Glomerular visceral epithelial cell (primary cell): ENCODE data around the gene CHST2.

Experiments used
- DNase-seq: peaks from one replicate; pipeline ENCODE4 v3.0.0-alpha.2; 2016; ENCODE audit errors: extremely low spot score

Gene CHST2

GRCh38 chr3:143134471-143134870, 14.9 kb downstream of the CHST2 start:
- peak; percentile 17 for DNase-seq

- DNase-seq, result peak; percentile 87
Measured at GRCh38 chr3:143135150-143135549, 15.6 kb downstream of the CHST2 start.

DNA sequence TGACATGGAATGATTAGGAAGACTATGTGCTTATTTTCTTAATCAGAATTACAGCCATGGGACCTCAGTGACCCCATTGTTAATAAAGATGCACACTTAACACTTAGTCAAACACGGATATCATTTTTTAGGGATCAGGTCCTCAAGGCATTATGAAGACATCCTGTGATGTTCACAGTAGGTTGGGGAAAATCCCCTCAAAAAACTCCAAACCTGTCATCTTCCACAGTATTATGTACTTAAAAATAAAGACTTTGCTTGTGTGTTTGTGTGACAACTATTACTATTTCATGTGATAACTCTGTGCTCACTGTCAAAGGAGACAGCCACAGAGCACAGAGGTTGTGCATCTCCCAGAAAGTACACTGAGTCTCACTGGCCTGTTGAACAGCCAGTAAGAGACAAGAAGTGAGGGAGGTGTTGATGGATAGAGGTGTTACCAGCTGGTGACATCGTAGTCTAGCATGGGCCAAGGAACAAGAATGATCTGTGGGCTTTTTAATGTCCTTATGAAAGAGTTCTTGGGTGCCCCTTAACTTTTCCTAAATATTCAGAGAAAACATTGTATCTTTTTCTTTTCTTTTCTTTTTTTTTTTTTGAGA, 18.0 kb downstream of the CHST2 start:
- DNase-seq, result no peak

DNA sequence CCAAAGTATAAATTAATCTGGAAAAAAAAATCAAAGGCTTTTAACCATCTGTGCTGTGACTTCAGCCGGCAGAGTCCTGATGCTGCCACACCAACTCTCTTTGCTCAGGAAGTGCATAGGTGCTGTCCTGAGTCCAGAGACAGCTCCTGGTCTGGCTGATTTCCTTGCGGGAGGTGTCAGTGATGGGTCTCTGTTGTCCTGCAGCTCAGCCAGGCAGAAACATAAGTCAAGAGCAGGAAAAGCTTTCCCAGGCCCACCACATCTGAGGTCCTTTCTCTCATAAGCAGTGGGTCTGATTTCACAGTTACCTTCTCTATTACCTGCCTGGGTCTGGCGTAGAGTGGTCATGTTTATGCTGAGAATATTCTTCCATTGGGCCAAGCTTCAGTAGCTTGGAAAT, 19.4 kb downstream of the CHST2 start:
- no peak for DNase-seq

DNA sequence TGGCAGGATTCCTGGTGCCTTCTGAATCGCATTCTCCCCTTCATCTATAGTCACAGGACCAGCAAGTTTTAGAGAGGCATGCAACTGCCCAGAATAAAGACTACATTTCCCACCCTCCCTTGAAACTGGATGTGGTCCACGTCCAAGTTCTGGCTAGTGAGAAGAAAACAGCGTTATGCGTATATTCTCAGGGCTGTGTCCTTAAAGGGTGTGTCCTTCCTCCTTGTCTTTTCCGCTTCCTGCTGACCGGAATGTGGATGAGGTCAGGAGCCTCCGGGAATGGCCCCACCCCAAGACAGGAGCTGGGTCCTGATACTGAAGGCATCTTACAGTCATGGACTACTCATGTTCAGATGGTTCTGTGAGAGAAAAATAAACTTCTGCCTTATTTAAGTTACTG, 20.2 kb downstream of the CHST2 start:
- peak; percentile 23 for DNase-seq

DNA sequence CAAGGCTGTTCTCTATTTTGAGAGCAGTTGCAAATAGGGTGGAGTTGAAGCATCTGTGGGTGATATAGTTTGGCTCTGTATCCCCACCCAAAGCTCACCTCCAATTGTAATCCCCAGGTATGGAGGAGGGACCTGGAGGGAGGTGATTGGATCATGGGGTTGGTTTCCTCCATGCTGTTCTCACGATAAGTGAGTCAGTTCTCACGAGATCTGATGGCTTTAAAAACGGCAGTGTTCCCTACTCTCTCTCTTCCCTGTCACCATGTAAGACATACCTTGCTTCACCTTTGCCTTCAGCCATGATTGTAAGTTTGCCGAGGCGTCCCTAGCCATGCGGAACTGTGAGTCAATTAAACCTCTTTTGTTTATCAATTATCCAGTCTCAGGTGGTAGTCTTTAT, 21.0 kb downstream of the CHST2 start:
- no peak for DNase-seq

- DNase-seq, result no peak
Measured at GRCh38 chr3:143142354-143142753, 22.8 kb downstream of the CHST2 start.

DNA sequence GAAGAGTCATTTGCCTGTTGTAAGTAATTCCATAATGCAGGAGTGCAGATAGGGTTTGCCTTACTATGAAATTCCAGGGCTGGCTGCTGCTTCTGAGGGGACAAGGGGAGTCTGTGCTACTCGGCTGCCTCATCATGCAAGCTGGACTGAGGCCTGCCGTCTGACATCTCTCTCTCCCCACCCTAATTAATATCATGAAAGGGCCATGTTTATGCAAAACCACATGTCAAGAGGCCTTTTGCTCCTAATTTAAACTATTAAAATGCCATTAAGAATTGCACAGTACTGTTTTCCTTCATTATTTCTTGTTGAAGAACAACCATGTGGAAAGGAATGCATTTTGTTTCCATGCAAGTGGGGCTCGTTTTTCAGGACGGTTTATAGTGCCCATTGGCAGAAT, 26.3 kb downstream of the CHST2 start:
- DNase-seq, result no peak

- DNase-seq, result peak; percentile 3
Measured at GRCh38 chr3:143146486-143147274, 27.1 kb downstream of the CHST2 start.

DNA sequence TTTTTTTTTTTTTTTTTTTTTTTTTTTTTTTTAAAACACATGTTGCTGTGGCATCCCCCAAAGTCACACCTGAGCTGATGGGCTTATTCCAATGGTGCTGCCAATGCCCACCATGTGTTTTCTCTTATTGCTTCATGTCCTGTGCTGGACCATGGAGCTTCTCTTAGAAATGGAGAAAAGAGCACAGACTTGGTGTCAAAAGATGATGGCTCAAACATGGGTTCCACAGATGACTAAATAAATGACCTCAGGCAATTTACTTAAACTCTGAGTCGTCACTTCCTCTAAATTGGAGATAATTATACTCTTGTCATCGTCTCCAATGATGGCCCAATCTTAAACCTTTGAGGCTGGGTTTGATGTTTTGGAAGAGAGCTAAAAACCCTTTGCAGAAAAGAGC, 28.1 kb downstream of the CHST2 start:
- DNase-seq, result no peak

DNA sequence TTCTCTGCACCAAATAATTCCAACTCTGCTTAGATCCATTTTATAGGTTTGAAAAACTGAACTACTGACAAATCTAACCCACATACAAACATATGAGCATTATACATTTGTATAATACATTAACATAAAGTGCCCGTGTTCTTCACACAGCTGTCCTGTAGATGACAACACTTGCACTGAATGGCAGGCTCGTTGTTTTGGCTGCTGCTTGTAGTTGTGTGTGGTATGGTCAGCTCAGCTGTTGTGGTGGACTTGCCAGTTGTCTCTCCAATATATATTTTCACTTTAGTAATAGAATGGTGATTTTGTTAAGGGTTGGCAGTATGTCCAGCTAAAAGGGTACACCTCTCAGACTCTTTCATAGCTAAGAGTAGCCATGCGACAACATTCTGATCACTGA, 30.5 kb downstream of the CHST2 start:
- no peak for DNase-seq

DNA sequence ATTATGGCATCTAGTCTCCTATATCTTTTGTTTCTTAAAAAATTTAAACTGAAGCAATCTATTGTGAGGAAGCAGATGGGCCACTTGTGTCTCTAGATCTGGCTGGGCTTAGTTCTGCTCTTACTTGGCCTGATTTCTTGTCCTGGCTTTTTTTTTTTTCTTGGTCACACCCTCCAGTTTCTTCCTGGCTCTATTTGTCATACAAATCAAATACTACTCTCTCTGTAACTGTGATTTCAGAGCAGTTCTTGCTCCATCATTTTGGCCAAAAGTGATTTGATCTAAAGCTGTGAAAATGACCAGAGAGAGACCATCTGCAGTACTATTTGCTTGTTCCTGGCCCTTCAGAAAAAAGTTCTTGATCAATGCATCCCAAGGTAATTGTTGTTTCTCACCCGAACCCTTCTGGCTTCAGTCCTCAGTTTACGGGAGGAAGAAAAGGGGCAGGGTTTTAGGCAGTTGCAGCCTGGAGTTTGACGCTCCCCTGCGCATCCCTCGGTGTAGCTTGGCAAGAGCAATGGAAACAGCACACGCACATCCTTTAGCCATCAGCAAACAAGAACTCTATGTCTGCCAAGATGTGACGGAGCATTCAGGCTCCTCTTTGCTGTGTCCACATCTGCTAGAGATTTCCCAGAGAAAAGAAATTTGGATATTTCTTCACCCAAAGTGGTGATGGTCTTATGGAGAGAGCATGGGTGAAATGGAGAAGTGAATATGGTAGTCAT, 31.6 kb downstream of the CHST2 start:
- DNase-seq, result no peak

- DNase-seq, result no peak
Measured at GRCh38 chr3:143152043-143152442, 32.5 kb downstream of the CHST2 start.

DNA sequence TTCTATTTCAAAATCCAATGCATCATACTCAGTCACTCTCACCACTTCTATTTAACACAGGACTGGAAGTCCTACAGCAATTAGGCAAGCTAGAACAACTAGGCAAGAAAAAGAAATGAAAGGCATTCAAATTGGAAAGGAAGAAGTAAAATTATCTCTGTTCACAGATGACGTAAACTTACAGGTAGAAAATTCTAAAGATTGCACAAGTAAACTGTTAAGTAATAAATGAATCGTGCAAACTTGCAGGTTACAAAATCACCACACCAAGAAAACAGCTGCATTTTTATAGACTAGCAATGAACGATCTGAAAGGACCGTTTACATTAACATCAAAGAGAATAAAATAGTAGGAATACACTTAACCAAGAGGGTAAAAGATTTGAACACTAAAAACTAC, 36.2 kb downstream of the CHST2 start:
- DNase-seq, result no peak

- DNase-seq, result peak; percentile 33
Measured at GRCh38 chr3:143158014-143158988, 38.7 kb downstream of the CHST2 start.

DNA sequence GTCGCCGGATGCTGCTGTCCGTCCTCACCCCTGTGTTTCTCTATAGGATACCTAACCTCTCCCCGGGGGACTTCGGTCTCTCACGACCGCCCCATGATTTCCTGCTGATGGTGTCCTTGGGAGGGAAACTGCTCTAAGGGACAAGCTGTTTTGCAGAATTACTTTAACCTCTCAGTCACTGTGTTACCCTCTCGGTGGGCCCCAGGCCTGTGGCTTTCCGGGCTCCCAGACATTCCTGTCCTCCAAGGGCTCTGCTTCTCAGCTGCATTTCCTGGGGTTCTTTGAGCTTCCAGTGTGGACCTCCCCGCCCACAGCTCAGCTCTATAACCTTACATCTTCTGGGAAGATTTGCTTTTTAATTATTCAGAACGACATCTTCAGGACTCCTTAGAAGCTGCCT, 40.9 kb downstream of the CHST2 start:
- no peak for DNase-seq

GRCh38 chr3:143163562-143164100, 44.1 kb downstream of the CHST2 start:
- DNase-seq, result no peak

DNA sequence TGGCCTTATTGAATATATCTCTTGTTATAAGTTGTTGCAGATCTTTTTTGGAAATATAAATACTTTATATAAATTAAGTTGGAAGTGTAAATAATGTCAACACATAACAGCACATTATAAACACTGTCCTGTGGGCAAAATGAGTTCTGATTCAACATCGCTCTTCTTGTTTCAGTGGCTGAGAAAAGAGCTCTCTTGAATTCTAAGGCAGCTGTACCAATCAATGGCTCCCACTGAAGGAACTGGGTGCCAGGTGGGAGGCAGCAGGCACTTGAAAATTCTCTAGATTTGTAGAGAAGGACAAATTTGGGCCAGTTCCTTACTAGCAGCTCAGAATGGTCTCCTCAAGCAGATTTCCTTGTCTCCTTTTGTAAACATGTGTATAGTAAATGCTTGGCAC, 45.6 kb downstream of the CHST2 start:
- DNase-seq, result no peak

GRCh38 chr3:143165612-143166285, 46.2 kb downstream of the CHST2 start:
- DNase-seq, result peak; percentile 22

DNA sequence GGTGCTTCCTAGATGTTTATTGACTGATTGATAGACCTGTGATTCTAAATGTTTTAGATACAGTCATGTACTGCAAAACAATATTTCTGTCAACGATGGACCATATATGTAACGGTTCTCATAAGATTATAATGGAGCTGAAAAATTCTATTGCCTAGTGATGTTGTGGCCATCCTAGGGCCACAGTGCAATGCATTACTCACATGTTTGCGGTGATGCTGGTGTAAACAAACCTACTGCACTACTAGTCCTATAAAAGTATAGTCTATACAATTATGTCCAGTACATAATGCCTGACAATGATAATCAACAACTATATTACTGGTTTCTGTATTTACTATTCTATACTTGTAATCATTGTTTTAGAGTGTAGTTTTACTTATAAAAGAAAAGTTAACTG, 46.8 kb downstream of the CHST2 start:
- no peak for DNase-seq
